Measurements from ENCODE around the gene PDZRN3.

Gene PDZRN3

GRCh38 chr3:73411545-73411944 lies 213.2 kb downstream of the PDZRN3 start:
- Histone ChIP-seq H3K36me3 (ENCODE audit: low read depth) (no peaks in the 10 kb centered on the region), H3K9me3 (ENCODE audit: severe bottlenecking) (no peaks in the 10 kb centered on the region), H3K27me3 (ENCODE audit: insufficient read depth, poor library complexity, severe bottlenecking) (no peaks in the 10 kb centered on the region), H3K4me3 (ENCODE audit: severe bottlenecking) (no peak overlapping the region), H3K27ac (ENCODE audit: poor library complexity, severe bottlenecking) (no peak overlapping the region), H3K4me1 (ENCODE audit: insufficient read depth, poor library complexity, severe bottlenecking) (no peaks in the 10 kb centered on the region)
- no peak for TF ChIP-seq CTCF (IDR thresholded peaks at IDR 0.05; ENCODE audit: poor library complexity, severe bottlenecking)
- DNase-seq (ENCODE audit: low spot score), result no peak
- no peak for ATAC-seq (ENCODE audit: low read depth)

GRCh38 chr3:73409138-73409763 lies 215.5 kb downstream of the PDZRN3 start:
- TF ChIP-seq CTCF (IDR thresholded peaks at IDR 0.05; ENCODE audit: poor library complexity, severe bottlenecking), result no peak
- no peaks in the 10 kb centered on the region for H3K4me1 ChIP-seq (ENCODE audit: insufficient read depth, poor library complexity, severe bottlenecking)

GRCh38 chr3:73408634-73409033 lies 216.1 kb downstream of the PDZRN3 start:
- ATAC-seq (ENCODE audit: low read depth), result no peak

More at GRCh38 chr3:73409138-73409763, 215.5 kb downstream of the PDZRN3 start:
- no peaks in the 10 kb centered on the region for H3K9me3 ChIP-seq (ENCODE audit: severe bottlenecking)
- no peak overlapping the region for H3K4me3 ChIP-seq (ENCODE audit: severe bottlenecking)
- H3K27me3 ChIP-seq (ENCODE audit: insufficient read depth, poor library complexity, severe bottlenecking), result peaks cover 6% of the 10 kb centered on the region
- DNase-seq (ENCODE audit: low spot score), result no peak
- ATAC-seq (ENCODE audit: low read depth), result peak; percentile 36; the same call in 1 of the 3 replicates
- no peaks in the 10 kb centered on the region for H3K36me3 ChIP-seq (ENCODE audit: low read depth)
- H3K27ac ChIP-seq (ENCODE audit: poor library complexity, severe bottlenecking), result no peak overlapping the region

GRCh38 chr3:73407577-73407976 lies 217.2 kb downstream of the PDZRN3 start:
- H3K4me1 ChIP-seq (ENCODE audit: insufficient read depth, poor library complexity, severe bottlenecking), result no peaks in the 10 kb centered on the region
- TF ChIP-seq CTCF (IDR thresholded peaks at IDR 0.05; ENCODE audit: poor library complexity, severe bottlenecking), result no peak
- H3K4me3 ChIP-seq (ENCODE audit: severe bottlenecking), result no peak overlapping the region
- H3K27me3 ChIP-seq (ENCODE audit: insufficient read depth, poor library complexity, severe bottlenecking), result peaks cover 6% of the 10 kb centered on the region
- H3K27ac ChIP-seq (ENCODE audit: poor library complexity, severe bottlenecking), result no peak overlapping the region
- DNase-seq (ENCODE audit: low spot score), result no peak
- no peaks in the 10 kb centered on the region for H3K9me3 ChIP-seq (ENCODE audit: severe bottlenecking)
- no peaks in the 10 kb centered on the region for H3K36me3 ChIP-seq (ENCODE audit: low read depth)
- no peak for ATAC-seq (ENCODE audit: low read depth)

More at GRCh38 chr3:73408634-73409033, 216.1 kb downstream of the PDZRN3 start:
- DNase-seq (ENCODE audit: low spot score), result no peak
- no peak for TF ChIP-seq CTCF (IDR thresholded peaks at IDR 0.05; ENCODE audit: poor library complexity, severe bottlenecking)
- Histone ChIP-seq H3K4me3 (ENCODE audit: severe bottlenecking) (no peak overlapping the region), H3K4me1 (ENCODE audit: insufficient read depth, poor library complexity, severe bottlenecking) (no peaks in the 10 kb centered on the region), H3K9me3 (ENCODE audit: severe bottlenecking) (no peaks in the 10 kb centered on the region), H3K27ac (ENCODE audit: poor library complexity, severe bottlenecking) (no peak overlapping the region), H3K27me3 (ENCODE audit: insufficient read depth, poor library complexity, severe bottlenecking) (peaks cover 6% of the 10 kb centered on the region), H3K36me3 (ENCODE audit: low read depth) (no peaks in the 10 kb centered on the region)

DNA sequence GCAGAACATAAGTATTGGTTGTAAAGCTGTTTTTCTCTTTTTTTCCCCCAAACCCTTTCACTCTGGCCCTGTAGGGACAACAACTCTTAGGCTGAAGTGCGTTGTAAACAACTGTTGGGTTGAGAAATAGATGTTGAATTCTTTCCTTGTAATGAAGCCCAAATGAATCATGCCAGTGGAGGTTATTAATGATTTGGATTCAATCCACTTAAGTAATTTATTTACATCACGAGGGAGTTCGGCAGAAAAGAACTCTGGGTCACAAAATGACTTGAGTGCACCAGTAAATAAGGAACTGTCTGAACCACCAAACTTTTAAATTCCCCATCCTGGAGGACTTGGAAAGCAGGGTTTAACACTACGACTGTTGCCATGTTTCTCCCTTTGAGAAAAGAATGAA lies 218.9 kb downstream of the PDZRN3 start:
- Histone ChIP-seq H3K27me3 (ENCODE audit: insufficient read depth, poor library complexity, severe bottlenecking) (peaks cover 6% of the 10 kb centered on the region), H3K36me3 (ENCODE audit: low read depth) (no peaks in the 10 kb centered on the region), H3K9me3 (ENCODE audit: severe bottlenecking) (no peaks in the 10 kb centered on the region), H3K27ac (ENCODE audit: poor library complexity, severe bottlenecking) (no peak overlapping the region), H3K4me3 (ENCODE audit: severe bottlenecking) (no peak overlapping the region), H3K4me1 (ENCODE audit: insufficient read depth, poor library complexity, severe bottlenecking) (no peaks in the 10 kb centered on the region)
- DNase-seq (ENCODE audit: low spot score) (no peak), ATAC-seq (ENCODE audit: low read depth) (no peak)
- no peak for TF ChIP-seq CTCF (IDR thresholded peaks at IDR 0.05; ENCODE audit: poor library complexity, severe bottlenecking)
